HepG2 (cell line): ENCODE data around the gene NLRC5.

Experiments used
- NR3C1 ChIP-seq: sonication (generic); formaldehyde crosslinking; IDR thresholded peaks from 2 replicates; pipeline ENCODE4 v1.4.0; 2020; ENCODE audit warnings: missing genetic modification reagents
- TBL1XR1 ChIP-seq: fragments of 150-350 bp; IDR thresholded peaks from 2 replicates; pipeline ENCODE4 v1.6.1; 2014; ENCODE audit warnings: borderline replicate concordance, low read length; ENCODE audit not compliant: partially characterized antibody
- ZKSCAN1 ChIP-seq: fragments of 150-350 bp; IDR thresholded peaks from 2 replicates; pipeline ENCODE4 v1.6.1; 2014; ENCODE audit warnings: low read length
- ZNF558 ChIP-seq: sonication (generic); formaldehyde crosslinking; IDR thresholded peaks from 2 replicates; pipeline ENCODE4 v1.9.0; 2022; ENCODE audit warnings: mild to moderate bottlenecking, missing genetic modification reagents, borderline replicate concordance
- ZNF619 ChIP-seq: sonication (generic); formaldehyde crosslinking; IDR thresholded peaks from 2 replicates; pipeline ENCODE4 v1.4.0; 2020; ENCODE audit warnings: mild to moderate bottlenecking, missing genetic modification reagents
- ZNF678 ChIP-seq: sonication (generic); formaldehyde crosslinking; IDR thresholded peaks from 2 replicates; pipeline ENCODE4 v1.4.0; 2020; ENCODE audit warnings: mild to moderate bottlenecking, missing genetic modification reagents
- ZNF75D ChIP-seq: sonication (generic); formaldehyde crosslinking; IDR thresholded peaks from 2 replicates; pipeline ENCODE4 v1.8.1; 2023; ENCODE audit warnings: missing genetic modification reagents, mild to moderate bottlenecking, borderline replicate concordance
- TF ChIP-seq, protein P1 (sequence below): sonication (generic); formaldehyde crosslinking; IDR thresholded peaks from 2 replicates; pipeline ENCODE4 v1.8.0; 2022; ENCODE audit warnings: missing genetic modification reagents, mild to moderate bottlenecking, moderate library complexity, borderline replicate concordance
- TF ChIP-seq, protein P2 (sequence below): sonication (generic); formaldehyde crosslinking; IDR thresholded peaks from 2 replicates; pipeline ENCODE4 v1.4.0; 2020; ENCODE audit warnings: missing genetic modification reagents
- TF ChIP-seq, protein P3 (sequence below): sonication (generic); formaldehyde crosslinking; IDR thresholded peaks from 2 replicates; pipeline ENCODE4 v1.4.0; 2020; ENCODE audit warnings: missing genetic modification reagents, borderline replicate concordance

DNA sequence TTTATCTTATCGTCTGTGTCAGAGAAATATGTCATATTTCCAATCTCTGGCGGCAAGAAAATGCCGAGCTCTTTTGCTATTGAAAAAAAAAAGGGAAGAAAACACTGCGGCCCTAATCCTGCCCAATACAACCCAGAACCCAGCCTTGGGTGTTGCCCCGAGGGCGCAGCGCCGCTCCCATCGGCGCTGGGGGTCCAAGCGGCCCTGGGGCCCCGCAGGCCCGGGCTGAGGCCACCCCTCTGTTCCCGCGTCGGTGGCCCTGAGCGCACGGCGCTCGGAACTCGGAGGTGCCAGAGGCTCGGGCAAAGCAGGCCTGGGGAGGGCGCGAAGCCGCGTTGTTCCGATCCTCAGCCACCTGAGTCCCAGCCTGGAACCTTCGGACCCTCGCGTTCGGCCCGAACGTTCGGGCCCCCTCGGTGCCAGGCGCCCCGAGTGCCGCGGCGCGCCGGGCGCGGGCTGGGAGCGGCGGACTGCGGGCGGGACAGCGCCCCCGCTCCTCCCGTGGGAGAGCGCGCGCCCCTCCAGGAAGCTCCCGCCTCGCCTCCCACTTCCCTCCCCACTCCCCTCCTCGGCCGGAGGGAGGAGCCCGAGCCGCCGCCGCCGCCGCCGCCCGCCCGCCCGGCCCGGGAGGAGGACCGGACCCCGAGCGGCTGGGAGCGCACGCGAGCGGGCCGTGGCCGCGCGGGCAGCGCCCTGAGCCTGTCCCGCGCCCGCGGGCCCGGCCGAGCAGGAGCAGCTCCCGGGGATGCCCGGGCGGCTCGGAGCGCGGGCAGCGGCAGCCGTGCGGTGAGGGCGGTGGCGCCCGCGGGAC, 102.8 kb downstream of the NLRC5 start, which contains the start of gene CPNE2:
- TF ChIP-seq, protein P1, sequence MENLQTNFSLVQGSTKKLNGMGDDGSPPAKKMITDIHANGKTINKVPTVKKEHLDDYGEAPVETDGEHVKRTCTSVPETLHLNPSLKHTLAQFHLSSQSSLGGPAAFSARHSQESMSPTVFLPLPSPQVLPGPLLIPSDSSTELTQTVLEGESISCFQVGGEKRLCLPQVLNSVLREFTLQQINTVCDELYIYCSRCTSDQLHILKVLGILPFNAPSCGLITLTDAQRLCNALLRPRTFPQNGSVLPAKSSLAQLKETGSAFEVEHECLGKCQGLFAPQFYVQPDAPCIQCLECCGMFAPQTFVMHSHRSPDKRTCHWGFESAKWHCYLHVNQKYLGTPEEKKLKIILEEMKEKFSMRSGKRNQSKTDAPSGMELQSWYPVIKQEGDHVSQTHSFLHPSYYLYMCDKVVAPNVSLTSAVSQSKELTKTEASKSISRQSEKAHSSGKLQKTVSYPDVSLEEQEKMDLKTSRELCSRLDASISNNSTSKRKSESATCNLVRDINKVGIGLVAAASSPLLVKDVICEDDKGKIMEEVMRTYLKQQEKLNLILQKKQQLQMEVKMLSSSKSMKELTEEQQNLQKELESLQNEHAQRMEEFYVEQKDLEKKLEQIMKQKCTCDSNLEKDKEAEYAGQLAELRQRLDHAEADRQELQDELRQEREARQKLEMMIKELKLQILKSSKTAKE (CRISPR knock-in tag) = no peak
- TF ChIP-seq, protein P2, sequence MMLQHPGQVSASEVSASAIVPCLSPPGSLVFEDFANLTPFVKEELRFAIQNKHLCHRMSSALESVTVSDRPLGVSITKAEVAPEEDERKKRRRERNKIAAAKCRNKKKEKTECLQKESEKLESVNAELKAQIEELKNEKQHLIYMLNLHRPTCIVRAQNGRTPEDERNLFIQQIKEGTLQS (CRISPR knock-in tag) = no peak
- no peak for TF ChIP-seq ZKSCAN1
- no peak; the same call in none of the 2 replicates for TF ChIP-seq ZNF678 (CRISPR knock-in tag)
- TF ChIP-seq ZNF75D = no peak
- TF ChIP-seq, protein P3, sequence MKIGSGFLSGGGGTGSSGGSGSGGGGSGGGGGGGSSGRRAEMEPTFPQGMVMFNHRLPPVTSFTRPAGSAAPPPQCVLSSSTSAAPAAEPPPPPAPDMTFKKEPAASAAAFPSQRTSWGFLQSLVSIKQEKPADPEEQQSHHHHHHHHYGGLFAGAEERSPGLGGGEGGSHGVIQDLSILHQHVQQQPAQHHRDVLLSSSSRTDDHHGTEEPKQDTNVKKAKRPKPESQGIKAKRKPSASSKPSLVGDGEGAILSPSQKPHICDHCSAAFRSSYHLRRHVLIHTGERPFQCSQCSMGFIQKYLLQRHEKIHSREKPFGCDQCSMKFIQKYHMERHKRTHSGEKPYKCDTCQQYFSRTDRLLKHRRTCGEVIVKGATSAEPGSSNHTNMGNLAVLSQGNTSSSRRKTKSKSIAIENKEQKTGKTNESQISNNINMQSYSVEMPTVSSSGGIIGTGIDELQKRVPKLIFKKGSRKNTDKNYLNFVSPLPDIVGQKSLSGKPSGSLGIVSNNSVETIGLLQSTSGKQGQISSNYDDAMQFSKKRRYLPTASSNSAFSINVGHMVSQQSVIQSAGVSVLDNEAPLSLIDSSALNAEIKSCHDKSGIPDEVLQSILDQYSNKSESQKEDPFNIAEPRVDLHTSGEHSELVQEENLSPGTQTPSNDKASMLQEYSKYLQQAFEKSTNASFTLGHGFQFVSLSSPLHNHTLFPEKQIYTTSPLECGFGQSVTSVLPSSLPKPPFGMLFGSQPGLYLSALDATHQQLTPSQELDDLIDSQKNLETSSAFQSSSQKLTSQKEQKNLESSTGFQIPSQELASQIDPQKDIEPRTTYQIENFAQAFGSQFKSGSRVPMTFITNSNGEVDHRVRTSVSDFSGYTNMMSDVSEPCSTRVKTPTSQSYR (CRISPR knock-in tag) = no peak
- TF ChIP-seq NR3C1 (CRISPR knock-in tag) = no peak
- TF ChIP-seq TBL1XR1 = no peak
- TF ChIP-seq ZNF558 (CRISPR knock-in tag) = no peak; the same call in 1 of the 2 replicates
- no peak for TF ChIP-seq ZNF619 (CRISPR knock-in tag)
